NT2/D1 (cell line): ENCODE data around the gene ATPAF2.

ENCODE experiments used
- DNase-seq: peaks from one replicate; pipeline ENCODE4 v3.0.0-alpha.2; 2011; ENCODE audit warnings: low read depth, low spot score
- H3K27me3 ChIP-seq: 2 replicates; pipeline ENCODE4 v1.6.0; 2011; ENCODE audit warnings: mild to moderate bottlenecking; ENCODE audit not compliant: insufficient read length, insufficient read depth
- H3K36me3 ChIP-seq: 2 replicates; pipeline ENCODE4 v1.6.1; 2011; ENCODE audit warnings: mild to moderate bottlenecking, low read length, mixed read lengths; ENCODE audit not compliant: insufficient read depth, insufficient read length
- H3K4me1 ChIP-seq: 2 replicates; pipeline ENCODE4 v1.5.1; 2011; ENCODE audit not compliant: insufficient read depth, insufficient read length
- H3K4me3 ChIP-seq: 2 replicates; pipeline ENCODE4 v1.5.1; 2011; ENCODE audit warnings: low read depth; ENCODE audit not compliant: insufficient read length
- H3K9ac ChIP-seq: 2 replicates; pipeline ENCODE4 v1.6.0; 2011; ENCODE audit warnings: low read depth; ENCODE audit not compliant: insufficient read length
- H3K9me3 ChIP-seq: 2 replicates; pipeline ENCODE4 v1.5.1; 2011; ENCODE audit warnings: mild to moderate bottlenecking, low read length; ENCODE audit not compliant: insufficient read depth
- SUZ12 ChIP-seq: IDR thresholded peaks from 2 replicates; pipeline ENCODE4 v1.6.1; 2011; ENCODE audit not compliant: insufficient read length, insufficient read depth; ENCODE audit errors: extremely low read depth
- YY1 ChIP-seq: IDR thresholded peaks from 2 replicates; pipeline ENCODE4 v1.6.1; 2011; ENCODE audit not compliant: insufficient read length, insufficient read depth
- ZNF274 ChIP-seq: IDR thresholded peaks from 2 replicates; pipeline ENCODE4 v1.6.1; 2011; ENCODE audit warnings: mild to moderate bottlenecking, low read depth, low read length

The ATPAF2 gene

GRCh38 chr17:17976931-17977570, 61.9 kb downstream of the ATPAF2 start:
- Histone ChIP-seq H3K9me3 (no peaks in the 10 kb centered on the region), H3K4me3 (no peak overlapping the region), H3K4me1 (peaks cover 3% of the 10 kb centered on the region), H3K9ac (no peak overlapping the region), H3K36me3 (no peaks in the 10 kb centered on the region), H3K27me3 (no peaks in the 10 kb centered on the region)
- TF ChIP-seq ZNF274 (no peak), YY1 (no peak), SUZ12 (no peak)
- no peak for DNase-seq

- Histone ChIP-seq H3K4me1 (peaks cover 3% of the 10 kb centered on the region), H3K4me3 (no peak overlapping the region), H3K27me3 (peaks cover 3% of the 10 kb centered on the region), H3K9ac (no peak overlapping the region), H3K36me3 (no peaks in the 10 kb centered on the region), H3K9me3 (no peaks in the 10 kb centered on the region)
- no peak for DNase-seq
- TF ChIP-seq ZNF274 (no peak), SUZ12 (no peak), YY1 (no peak)
Measured at GRCh38 chr17:17975436-17975835, 63.5 kb downstream of the ATPAF2 start.

GRCh38 chr17:17972952-17973254, 66.1 kb downstream of the ATPAF2 start:
- no peaks in the 10 kb centered on the region for H3K36me3 ChIP-seq
- no peaks in the 10 kb centered on the region for H3K9me3 ChIP-seq
- peak overlapping the region; percentile 58 for H3K4me3 ChIP-seq
- no peak for DNase-seq
- peak overlapping the region; percentile 50 for H3K9ac ChIP-seq
- peaks cover 3% of the 10 kb centered on the region for H3K4me1 ChIP-seq
- H3K27me3 ChIP-seq, result peaks cover 3% of the 10 kb centered on the region
- TF ChIP-seq YY1 (no peak), SUZ12 (no peak), ZNF274 (no peak)

- peak; percentile 98 for DNase-seq
- TF ChIP-seq SUZ12, result no peak
- H3K27me3 ChIP-seq, result peaks cover 3% of the 10 kb centered on the region
- peaks cover 3% of the 10 kb centered on the region for H3K4me1 ChIP-seq
- H3K9ac ChIP-seq, result peak within 1 kb of the TSS; percentile 72
- H3K36me3 ChIP-seq, result no peaks in the 10 kb centered on the region
- H3K9me3 ChIP-seq, result no peaks in the 10 kb centered on the region
- H3K4me3 ChIP-seq, result peak within 1 kb of the TSS; percentile 60
Measured at GRCh38 chr17:17972126-17972951, 66.6 kb downstream of the ATPAF2 start, which contains the start of the genes DRC3 and TOM1L2. Gene DRC3 (plus strand): TSS chr17:17972862. CDS start chr17:17977599, 4,737 bp downstream. Gene TOM1L2 (minus strand): TSS chr17:17972400. CDS start chr17:17972313, 87 bp downstream.

- Histone ChIP-seq H3K27me3 (peaks cover 3% of the 10 kb centered on the region), H3K4me1 (no peaks in the 10 kb centered on the region), H3K36me3 (no peaks in the 10 kb centered on the region), H3K4me3 (peak overlapping the region; percentile 60), H3K9me3 (no peaks in the 10 kb centered on the region), H3K9ac (peak overlapping the region; percentile 72)
- TF ChIP-seq YY1 (no peak), SUZ12 (no peak), ZNF274 (no peak)
- no peak for DNase-seq
Measured at GRCh38 chr17:17971431-17972125, 67.4 kb downstream of the ATPAF2 start.

- Histone ChIP-seq H3K36me3 (no peaks in the 10 kb centered on the region), H3K4me3 (no peak overlapping the region), H3K4me1 (no peaks in the 10 kb centered on the region), H3K9me3 (no peaks in the 10 kb centered on the region), H3K27me3 (peaks cover 3% of the 10 kb centered on the region), H3K9ac (no peak overlapping the region)
- no peak for TF ChIP-seq ZNF274
- TF ChIP-seq YY1, result no peak
- no peak for TF ChIP-seq SUZ12
- no peak for DNase-seq
Measured at GRCh38 chr17:17970699-17971430, 68.1 kb downstream of the ATPAF2 start.
